ENCODE results near the gene STARD10. TPM values are rescaled to one million over a fixed set of nuclear protein-coding genes. Genes with fewer than 3 reads are reported as not detected.

Gene STARD10
- total and polyA plus RNA-seq, 2 experiments from 2014 or later = 16.6 to 20.5 TPM

GRCh38 chr11:72737336-72737735 lies 56.5 kb downstream of the STARD10 start (continued):
- TF ChIP-seq CTCF (conservative IDR thresholded peaks at IDR 0.05; ENCODE audit: low read depth in 2 of 2) = no peak
- no peak for TF ChIP-seq CREB1 (CRISPR knock-in tag; IDR thresholded peaks at IDR 0.05; ENCODE audit: low read depth)
- no peak for TF ChIP-seq EZH2phosphoT487 (IDR thresholded peaks at IDR 0.05; ENCODE audit: unreplicated experiment)
- no peak for TF ChIP-seq ZNF114 (CRISPR knock-in tag; IDR thresholded peaks at IDR 0.05)
- TF ChIP-seq, protein P1, sequence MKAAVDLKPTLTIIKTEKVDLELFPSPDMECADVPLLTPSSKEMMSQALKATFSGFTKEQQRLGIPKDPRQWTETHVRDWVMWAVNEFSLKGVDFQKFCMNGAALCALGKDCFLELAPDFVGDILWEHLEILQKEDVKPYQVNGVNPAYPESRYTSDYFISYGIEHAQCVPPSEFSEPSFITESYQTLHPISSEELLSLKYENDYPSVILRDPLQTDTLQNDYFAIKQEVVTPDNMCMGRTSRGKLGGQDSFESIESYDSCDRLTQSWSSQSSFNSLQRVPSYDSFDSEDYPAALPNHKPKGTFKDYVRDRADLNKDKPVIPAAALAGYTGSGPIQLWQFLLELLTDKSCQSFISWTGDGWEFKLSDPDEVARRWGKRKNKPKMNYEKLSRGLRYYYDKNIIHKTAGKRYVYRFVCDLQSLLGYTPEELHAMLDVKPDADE (IDR thresholded peaks at IDR 0.05) = no peak

- 0 out of 2 replicates have a peak overlapping the region, but pooled peaks have one; percentile 34 for H3K4me2 ChIP-seq
- DNase-seq (ENCODE audit: low spot score) (no peak), ATAC-seq (no peak; the same call in 2 of the 3 replicates)
- peaks cover 9% of the 10 kb centered on the region for H3K27me3 Mint-ChIP-seq (ENCODE audit: insufficient read depth, low read depth, poor library complexity)
- no peaks in the 10 kb centered on the region for H3K9me3 Mint-ChIP-seq
- peaks cover 14% of the 10 kb centered on the region for H3K36me3 Mint-ChIP-seq (ENCODE audit: low read depth)
- H3K9me2 ChIP-seq (ENCODE audit: insufficient read depth) = no peaks in the 10 kb centered on the region
- peaks cover 36% of the 10 kb centered on the region for H3K4me1 ChIP-seq (ENCODE audit: insufficient read depth)
- peaks cover 3% of the 10 kb centered on the region for H4K20me1 ChIP-seq (replicated peaks; ENCODE audit: insufficient read depth)
- H3K27ac ChIP-seq (ENCODE audit: low read depth) = peak overlapping the region; percentile 60
- peak overlapping the region; percentile 32 for H3K27ac Mint-ChIP-seq
- TF ChIP-seq ZNF114 (CRISPR knock-in tag; IDR thresholded peaks at IDR 0.05) = no peak
- TF ChIP-seq ZNF331 (CRISPR knock-in tag; IDR thresholded peaks at IDR 0.05; ENCODE audit: low read depth) = no peak
- TF ChIP-seq, protein P1 (IDR thresholded peaks at IDR 0.05) = no peak
- TF ChIP-seq, protein P2, sequence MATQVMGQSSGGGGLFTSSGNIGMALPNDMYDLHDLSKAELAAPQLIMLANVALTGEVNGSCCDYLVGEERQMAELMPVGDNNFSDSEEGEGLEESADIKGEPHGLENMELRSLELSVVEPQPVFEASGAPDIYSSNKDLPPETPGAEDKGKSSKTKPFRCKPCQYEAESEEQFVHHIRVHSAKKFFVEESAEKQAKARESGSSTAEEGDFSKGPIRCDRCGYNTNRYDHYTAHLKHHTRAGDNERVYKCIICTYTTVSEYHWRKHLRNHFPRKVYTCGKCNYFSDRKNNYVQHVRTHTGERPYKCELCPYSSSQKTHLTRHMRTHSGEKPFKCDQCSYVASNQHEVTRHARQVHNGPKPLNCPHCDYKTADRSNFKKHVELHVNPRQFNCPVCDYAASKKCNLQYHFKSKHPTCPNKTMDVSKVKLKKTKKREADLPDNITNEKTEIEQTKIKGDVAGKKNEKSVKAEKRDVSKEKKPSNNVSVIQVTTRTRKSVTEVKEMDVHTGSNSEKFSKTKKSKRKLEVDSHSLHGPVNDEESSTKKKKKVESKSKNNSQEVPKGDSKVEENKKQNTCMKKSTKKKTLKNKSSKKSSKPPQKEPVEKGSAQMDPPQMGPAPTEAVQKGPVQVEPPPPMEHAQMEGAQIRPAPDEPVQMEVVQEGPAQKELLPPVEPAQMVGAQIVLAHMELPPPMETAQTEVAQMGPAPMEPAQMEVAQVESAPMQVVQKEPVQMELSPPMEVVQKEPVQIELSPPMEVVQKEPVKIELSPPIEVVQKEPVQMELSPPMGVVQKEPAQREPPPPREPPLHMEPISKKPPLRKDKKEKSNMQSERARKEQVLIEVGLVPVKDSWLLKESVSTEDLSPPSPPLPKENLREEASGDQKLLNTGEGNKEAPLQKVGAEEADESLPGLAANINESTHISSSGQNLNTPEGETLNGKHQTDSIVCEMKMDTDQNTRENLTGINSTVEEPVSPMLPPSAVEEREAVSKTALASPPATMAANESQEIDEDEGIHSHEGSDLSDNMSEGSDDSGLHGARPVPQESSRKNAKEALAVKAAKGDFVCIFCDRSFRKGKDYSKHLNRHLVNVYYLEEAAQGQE (IDR thresholded peaks at IDR 0.05; ENCODE audit: unreplicated experiment) = no peak
- TF ChIP-seq CTCF (conservative IDR thresholded peaks at IDR 0.05; ENCODE audit: low read depth in 2 of 2) = no peak
- TF ChIP-seq POLR2AphosphoS5 (IDR thresholded peaks at IDR 0.05; ENCODE audit: low read depth) = no peak
- TF ChIP-seq EZH2phosphoT487 (IDR thresholded peaks at IDR 0.05; ENCODE audit: unreplicated experiment) = no peak
- TF ChIP-seq NANOG (IDR thresholded peaks at IDR 0.05; ENCODE audit: borderline replicate concordance) = no peak
- no peak for TF ChIP-seq STAT1 (IDR thresholded peaks at IDR 0.05; ENCODE audit: unreplicated experiment)
- H3K36me3 ChIP-seq (ENCODE audit: insufficient read depth) = no peaks in the 10 kb centered on the region
- no peaks in the 10 kb centered on the region for H3F3A ChIP-seq (replicated peaks; ENCODE audit: low read depth)
- peaks cover 75% of the 10 kb centered on the region for H3K79me2 ChIP-seq (replicated peaks; ENCODE audit: insufficient read depth)
- H3K4me3 ChIP-seq = no peak overlapping the region
- H3K4me1 Mint-ChIP-seq = peaks cover 51% of the 10 kb centered on the region
- H3K4me3 Mint-ChIP-seq = peak overlapping the region; percentile 0; the same call in 1 of the 3 replicates
- H2AFZ ChIP-seq = no peak overlapping the region
- no peaks in the 10 kb centered on the region for H3K27me3 ChIP-seq (ENCODE audit: insufficient read depth)
Measured at GRCh38 chr11:72736452-72737069, 57.3 kb downstream of the STARD10 start.

Measured in GM23338 (cell line).